GDM1 (cell line): ENCODE data around the gene VSTM4.

ENCODE experiments used
- DNase-seq: peaks from one replicate; lab custom pipeline; 2025; lab: John Stamatoyannopoulos, UW

VSTM4 gene

DNA sequence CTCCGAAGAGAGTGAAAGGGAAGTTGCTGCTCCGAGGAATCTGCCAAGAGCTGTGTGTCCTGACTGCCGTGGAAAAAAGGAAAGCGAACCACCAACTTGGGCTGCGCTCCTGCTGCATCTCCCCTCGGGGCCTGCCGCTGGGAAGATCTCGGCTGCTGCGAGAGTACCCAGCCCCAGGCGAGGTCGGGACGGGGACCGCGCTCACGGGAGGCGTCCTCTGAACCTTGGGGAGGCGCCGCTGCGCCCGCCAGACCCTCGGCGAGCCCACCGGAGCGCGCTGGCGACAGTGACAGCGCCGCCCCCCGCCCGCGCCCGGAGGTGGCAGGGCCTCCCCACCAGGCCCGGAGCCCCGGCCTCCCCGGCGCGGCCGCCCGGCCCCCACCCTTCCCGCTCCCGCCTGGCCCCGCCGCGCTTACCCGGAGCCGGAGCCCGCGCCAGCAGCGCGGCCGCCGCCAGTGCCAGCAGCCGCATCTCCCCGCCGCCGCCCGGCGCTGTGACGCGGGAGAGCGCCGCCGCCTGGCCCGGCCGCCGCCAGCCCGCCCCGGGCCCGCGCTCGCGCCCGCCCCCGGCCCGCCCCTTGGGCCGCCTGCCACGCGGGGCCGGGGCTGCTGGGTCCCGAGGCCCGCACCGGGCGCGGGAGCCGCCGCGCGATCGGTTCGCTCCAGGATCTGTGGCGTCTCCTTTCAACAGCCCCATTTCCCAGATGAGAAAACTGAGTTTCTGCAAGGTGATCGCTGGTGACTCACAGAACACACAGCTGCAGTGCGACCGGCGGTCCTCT, at the start of gene VSTM4:
TSS of gene VSTM4 (minus strand) at position 508 of the 781 bp plus-strand sequence. CDS start at position 471, 37 bp downstream.
- DNase-seq: no peak

GRCh38 chr10:49164559-49165188, 49.4 kb upstream of the VSTM4 start:
- peak; percentile 33 for DNase-seq

DNA sequence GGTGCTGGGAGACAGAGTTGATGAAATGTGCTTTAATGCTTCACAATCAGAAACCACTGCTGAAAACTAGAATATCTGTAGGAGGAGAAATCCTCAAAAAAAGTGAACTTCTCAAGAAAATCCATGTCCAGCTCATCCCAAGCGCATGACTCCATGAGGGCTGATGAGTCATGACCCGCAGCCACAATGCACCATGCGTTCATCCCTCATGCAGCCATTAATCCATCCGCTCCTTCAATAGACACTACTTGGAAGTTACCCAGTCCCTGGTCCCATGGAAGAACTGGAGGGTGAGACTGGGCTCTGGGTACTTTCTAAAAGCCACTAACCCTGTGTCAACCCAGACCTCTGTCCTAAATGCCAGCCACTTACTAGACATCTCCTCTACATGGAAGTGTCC, 48.4 kb upstream of the VSTM4 start:
- no peak for DNase-seq

DNA sequence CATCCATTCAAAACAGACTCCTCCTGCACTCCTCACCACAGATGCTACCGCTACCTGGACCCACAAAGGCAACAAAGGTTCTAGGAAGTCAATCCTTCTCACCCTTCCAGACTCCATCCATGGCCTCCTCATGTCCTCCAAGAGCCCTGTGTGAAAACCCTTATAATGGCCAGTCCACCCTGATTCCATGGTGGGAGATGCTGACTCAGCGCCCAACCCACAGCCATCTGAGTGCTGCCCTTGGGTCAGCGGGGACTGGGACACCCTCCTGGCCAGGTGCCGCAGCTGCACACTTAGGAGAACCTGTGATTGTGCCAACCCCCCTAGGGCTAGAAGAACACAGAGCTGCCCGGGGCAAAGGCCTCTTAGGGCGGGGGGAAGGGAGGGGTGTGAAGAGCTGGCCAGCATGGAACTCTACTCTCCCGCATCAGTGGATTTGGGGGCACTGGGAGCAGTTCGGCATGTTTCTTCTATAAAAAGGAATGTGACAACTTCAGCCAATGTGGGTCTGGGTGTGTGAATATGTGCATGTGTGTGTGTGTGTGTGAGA, 47.5 kb upstream of the VSTM4 start:
- no peak for DNase-seq

GRCh38 chr10:49162063-49162462, 46.7 kb upstream of the VSTM4 start:
- DNase-seq: no peak

DNA sequence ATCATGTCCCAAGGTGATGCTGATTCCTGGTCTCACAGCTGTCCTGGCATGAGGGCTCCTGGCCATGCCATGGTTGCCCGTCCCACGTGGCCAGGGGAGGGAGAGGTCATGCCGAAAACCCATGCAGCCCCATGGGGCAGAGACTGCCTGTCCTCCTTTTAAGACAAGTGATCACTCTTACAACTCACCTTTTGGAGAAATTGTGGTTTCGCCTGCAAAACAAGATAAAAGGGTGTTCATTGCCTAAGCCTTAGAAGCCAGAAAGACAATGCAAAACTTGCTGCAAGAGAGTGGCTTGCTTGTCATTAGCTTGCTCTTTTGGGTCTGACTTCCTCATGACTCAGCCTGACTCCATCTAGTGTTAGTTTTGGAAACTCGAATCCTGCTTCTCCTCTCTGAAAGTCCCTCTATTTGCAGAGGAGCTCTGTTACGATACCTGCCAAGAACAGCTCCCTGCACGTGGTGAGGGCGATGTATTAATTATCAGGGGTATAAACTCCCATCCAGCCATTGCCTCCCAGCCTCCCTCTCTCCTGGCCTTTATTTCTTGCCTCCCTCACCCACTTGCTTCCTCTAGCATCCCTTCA, 46.2 kb upstream of the VSTM4 start:
- DNase-seq: peak; percentile 27

GRCh38 chr10:49160814-49161213, 45.5 kb upstream of the VSTM4 start:
- no peak for DNase-seq

DNA sequence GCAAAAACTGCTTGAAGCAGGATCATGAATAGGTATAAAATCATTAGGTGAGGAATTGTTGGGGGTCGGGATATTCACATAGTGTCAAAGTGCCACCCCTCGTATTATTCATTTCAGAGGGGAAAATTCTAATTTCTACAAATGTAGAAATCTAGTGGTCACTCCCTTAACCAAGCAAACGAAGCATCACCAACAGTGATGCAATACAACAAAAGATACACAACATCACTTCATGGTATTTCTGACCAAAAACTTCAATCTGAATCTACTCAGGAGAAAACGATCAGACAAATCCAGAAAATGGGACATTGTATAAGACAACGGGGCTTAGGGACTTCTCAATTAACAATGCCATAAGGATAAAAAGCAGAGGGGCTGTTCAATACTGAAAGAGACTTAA, 44.8 kb upstream of the VSTM4 start:
- DNase-seq: no peak

DNA sequence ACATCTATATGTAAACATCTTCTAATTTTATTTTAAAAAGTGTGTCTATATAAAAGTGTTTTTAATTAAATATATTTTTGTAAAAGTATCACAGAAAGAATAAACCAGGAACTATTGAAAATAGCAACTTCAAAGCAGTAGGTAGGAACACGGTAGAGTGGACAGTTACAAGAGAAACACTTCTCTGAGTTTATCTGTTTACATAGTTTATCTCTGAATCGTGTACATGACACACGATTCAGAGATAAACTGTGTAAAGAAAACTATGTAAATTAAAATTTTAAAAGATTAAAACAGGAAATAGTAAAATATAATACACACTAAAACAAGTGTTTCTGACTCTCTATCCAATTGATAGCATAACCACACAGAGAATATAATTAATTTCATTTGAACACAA, 43.6 kb upstream of the VSTM4 start:
- DNase-seq: no peak

- DNase-seq: no peak
These were observed 43.1 kb upstream of the VSTM4 start for GRCh38 chr10:49158404-49158803.

DNA sequence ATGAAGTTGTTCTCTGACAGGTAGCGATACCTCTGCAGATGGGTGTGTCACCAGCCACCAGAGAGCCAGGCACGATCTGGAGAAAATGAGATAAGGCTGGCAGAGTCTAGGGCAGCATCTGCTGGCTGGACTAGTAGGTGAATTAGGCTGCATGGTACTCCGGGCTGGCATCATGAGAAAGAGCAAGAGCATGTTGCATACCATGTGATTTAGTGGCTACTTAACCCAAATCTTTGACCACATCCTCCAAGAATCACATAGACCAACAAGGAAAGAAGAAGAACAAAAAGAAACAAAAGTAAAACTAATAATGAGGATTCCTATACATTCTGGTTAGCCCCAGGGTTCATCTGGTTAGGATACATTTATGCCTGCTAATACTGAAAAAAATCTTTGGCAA, 41.9 kb upstream of the VSTM4 start:
- no peak for DNase-seq

- no peak for DNase-seq
These were observed 39.3 kb upstream of the VSTM4 start for GRCh38 chr10:49154641-49155040.

DNA sequence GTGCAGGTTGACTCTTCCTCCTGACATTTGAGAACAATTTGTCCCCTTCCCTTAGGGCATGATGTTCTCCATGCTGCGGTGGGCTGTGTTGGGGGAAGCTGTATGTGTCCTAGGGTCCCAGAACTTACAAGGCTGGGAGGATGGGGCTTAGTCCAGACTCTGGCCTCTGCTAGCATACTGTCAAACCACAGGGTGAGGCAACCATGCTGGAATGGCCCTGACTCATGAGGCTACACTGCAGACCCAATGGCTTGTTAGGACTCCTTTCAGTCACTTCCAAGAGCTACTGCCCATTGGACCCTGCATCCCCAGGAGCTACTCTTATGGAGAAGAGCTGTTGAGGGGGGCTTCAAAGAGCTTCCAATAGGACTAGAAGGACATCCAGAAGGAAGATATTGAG, 38.6 kb upstream of the VSTM4 start:
- no peak for DNase-seq

DNA sequence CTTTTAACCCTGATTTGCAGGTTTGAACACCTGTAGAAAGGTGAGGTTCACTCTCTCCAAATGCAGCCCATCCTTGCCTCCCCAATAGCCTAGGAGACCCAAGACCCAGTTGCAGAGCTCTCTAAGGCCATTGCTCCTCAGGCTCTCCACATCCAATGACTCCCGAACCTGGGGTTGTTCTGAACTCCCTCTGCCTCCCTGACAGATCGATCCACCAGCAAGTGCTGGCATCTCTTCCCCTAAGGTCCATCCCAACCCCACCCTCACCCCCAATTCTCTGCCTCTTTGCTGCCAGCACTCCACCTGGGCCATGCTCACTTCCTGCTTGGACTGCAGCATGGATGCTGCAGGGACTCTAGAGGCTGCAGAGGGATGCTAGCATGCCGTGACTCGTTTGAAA, 37.8 kb upstream of the VSTM4 start:
- DNase-seq: no peak

DNA sequence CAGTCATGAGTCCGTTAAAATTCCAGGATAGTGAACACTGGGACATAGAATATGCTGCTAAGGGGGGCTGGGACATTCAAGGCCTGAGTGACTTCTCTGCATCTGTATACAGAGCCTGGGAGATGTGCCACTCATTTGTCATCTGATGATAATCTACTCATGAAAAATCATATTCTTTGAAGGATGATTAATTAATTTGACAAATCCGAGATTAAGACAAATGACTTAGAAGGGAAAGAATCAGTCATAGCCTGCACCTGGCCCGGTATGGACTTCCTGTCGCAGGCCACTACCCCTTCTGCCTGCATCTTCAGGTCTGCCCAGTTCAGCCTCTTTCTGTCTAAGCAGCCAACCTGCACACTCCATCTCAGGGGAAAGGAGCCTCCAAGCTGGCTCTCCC, 37.3 kb upstream of the VSTM4 start:
- no peak for DNase-seq

DNA sequence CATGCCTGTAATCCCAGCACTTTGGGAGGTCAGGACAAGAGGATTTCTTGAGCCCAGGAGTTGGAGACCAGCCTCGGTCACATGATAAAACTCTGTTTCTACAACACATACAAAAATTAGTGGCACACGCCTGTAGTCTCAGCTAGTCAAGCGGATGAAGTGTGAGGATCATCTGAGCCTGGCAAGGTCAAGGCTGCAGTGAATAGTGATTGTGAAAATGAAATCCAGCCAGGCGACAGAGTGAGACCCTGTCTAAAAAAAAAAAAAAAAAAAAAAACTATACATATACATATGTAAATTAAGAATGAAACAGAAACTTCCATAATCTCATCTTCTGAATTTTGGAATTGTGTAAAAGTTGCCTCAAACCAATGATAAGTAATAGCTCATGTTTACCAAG, 36.7 kb upstream of the VSTM4 start:
- no peak for DNase-seq

DNA sequence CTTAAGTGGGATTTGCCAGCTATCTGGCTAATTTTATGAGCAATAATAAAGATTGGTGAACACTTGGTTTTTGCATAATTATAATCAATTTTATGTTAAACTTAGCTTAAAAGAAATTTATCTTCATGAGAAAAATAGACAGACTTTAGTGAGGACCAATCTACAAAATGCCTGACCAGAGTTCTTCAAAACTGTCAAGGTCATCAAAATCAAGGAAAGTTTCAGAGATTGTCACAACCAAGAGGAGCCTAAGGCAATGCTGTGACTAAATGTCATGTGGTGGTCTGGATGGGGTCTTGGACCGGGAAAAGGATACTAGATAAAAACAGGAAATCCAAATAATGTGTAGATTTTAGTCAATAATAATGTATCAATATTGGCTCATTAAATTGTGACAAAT, 36.2 kb upstream of the VSTM4 start:
- DNase-seq: no peak

DNA sequence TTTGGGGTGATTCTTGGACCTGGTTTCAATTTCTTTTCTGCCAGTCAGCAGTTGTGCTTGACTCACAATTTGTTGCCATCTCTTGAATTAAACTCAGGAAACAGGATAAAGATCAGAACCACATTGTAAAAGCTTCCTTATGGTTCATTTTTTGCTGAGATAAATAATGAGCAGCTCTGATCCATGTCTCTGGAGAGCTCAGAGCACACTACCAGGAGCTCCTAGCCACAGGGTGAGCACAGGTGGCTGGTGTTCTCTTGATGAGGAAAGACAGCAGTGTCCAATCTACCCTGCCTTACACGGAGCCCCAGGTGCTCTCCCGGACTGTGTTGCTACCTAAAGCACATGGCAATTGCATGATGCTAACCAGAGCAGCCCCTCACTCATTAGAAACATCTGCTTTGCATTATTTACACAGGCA, 35.7 kb upstream of the VSTM4 start:
- no peak for DNase-seq

DNA sequence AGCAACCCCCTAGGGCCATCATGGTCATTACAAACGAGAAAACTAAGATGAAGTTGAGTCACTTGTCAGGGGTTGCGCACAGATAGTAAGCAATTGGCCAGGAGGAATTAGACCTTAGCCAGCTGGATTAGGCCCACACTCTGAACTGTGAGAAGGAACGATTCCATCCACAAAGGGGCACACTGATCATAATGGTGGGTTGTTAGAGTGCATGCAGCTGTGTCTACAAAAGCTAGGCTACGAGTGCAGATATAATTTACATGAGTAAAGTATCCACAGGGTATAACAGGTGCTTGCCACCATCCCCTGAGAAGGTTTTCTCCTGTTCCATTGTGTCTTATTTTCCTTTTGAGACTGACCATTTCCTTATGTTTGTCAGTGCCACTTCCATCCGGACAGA, 35.1 kb upstream of the VSTM4 start:
- DNase-seq: no peak

DNA sequence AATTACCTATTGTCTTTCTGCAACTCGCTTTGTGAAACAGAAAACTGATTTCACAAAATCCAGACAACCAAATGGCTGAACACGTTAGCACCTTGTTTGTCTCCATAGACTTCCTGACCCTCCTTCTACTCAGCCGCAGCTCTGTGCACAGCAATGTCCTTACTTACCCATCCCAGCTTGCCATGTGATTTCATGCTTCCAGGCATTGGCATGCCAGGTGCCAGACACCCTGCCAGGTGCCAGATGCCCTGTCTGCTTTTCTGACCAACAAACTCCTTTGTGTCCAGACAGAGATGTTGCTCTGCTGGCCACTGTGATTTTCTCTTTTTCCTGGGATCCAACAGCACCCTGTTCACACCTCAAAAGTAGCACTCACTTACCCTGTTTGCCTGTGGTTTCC, 34.6 kb upstream of the VSTM4 start:
- no peak for DNase-seq

GRCh38 chr10:49144058-49144720, 28.9 kb upstream of the VSTM4 start:
- DNase-seq: no peak

- no peak for DNase-seq
These were observed 27.9 kb upstream of the VSTM4 start for GRCh38 chr10:49143249-49143648.
